ENCODE data around the gene POLR2E.
A peak's percentile ranks its signal among the peaks of the same experiment; 100 is the strongest.

The POLR2E gene

GRCh38 chr19:1109032-1109551 is 13.9 kb upstream of the POLR2E start:
- H3K27me3 ChIP-seq (ENCODE audit: control insufficient read depth in 3 of 3, insufficient read depth in 3 of 3, low read depth in 1 of 3, low read length in 3 of 3) = no peaks in the 10 kb centered on the region
- H2BK120ac ChIP-seq (ENCODE audit: low read depth, low read length) = no peak overlapping the region
- H2BK5ac ChIP-seq (ENCODE audit: low read length) = no peak overlapping the region
- H3K4me2 ChIP-seq (ENCODE audit: insufficient read depth, low read length, poor library complexity, severe bottlenecking) = no peak overlapping the region
- H4K8ac ChIP-seq (ENCODE audit: low read depth, low read length) = no peak overlapping the region
- whole genome bisulfite sequencing, 2 donors (ENCODE audit: extremely low coverage in 2 of 2, insufficient read length in 2 of 2, insufficient replicate concordance in 1 of 2) = no CpG with 5 or more reads among the region's 48 CpGs
- peak overlapping the region; percentile 43 for H3K23ac ChIP-seq (ENCODE audit: low read depth, low read length, poor library complexity)
- H3K9ac ChIP-seq (ENCODE audit: low read depth, low read length, poor library complexity) = no peak overlapping the region
- H4K91ac ChIP-seq (ENCODE audit: low read depth, low read length, poor library complexity) = no peak overlapping the region
- no peak overlapping the region for H3K4ac ChIP-seq (ENCODE audit: low read length)
- H3K18ac ChIP-seq (ENCODE audit: low read length) = peak overlapping the region; percentile 17
- H2BK12ac ChIP-seq (ENCODE audit: low read length) = no peak overlapping the region
- H3K36me3 ChIP-seq (replicated peaks in 1 of 2; ENCODE audit: control insufficient read depth in 2 of 2, insufficient read depth in 2 of 2, low read length in 2 of 2) = peaks cover 21 to 57% of the 10 kb centered on the region in 2 donors
- peaks cover 12 to 15% of the 10 kb centered on the region in 2 donors for H3K4me1 ChIP-seq (ENCODE audit: control insufficient read depth in 2 of 2, insufficient read depth in 1 of 2, low read depth in 1 of 2, low read length in 2 of 2)
- no peak overlapping the region for H2AK5ac ChIP-seq (ENCODE audit: low read depth, low read length)
- no peak overlapping the region for H2BK15ac ChIP-seq (ENCODE audit: low read length)
- H2AFZ ChIP-seq (ENCODE audit: low read length) = no peak overlapping the region
- H3K79me1 ChIP-seq (ENCODE audit: low read depth, low read length) = peaks cover 21% of the 10 kb centered on the region
- H3K4me3 ChIP-seq (ENCODE audit: low read length in 2 of 2) = no peak overlapping the region
- H3K9me3 ChIP-seq (replicated peaks in 1 of 2; ENCODE audit: control insufficient read depth in 2 of 2, insufficient read depth in 1 of 2, low read depth in 1 of 2, low read length in 2 of 2) = no peaks in the 10 kb centered on the region
- no peak overlapping the region for H3K27ac ChIP-seq (replicated peaks; ENCODE audit: low read length)
- DNase-seq (ENCODE audit: low spot score) = no peak
- H3K14ac ChIP-seq (ENCODE audit: low read length) = no peak overlapping the region

- WGBS, 2 donors (ENCODE audit: extremely low coverage in 2 of 2, insufficient read length in 2 of 2, insufficient replicate concordance in 1 of 2) = no CpG with 5 or more reads among the region's 89 CpGs
- H2AK5ac ChIP-seq (ENCODE audit: low read depth, low read length) = no peak overlapping the region
- H2BK120ac ChIP-seq (ENCODE audit: low read depth, low read length) = no peak overlapping the region
- H3K36me3 ChIP-seq (replicated peaks in 1 of 2; ENCODE audit: control insufficient read depth in 2 of 2, insufficient read depth in 2 of 2, low read length in 2 of 2) = peaks cover 20 to 51% of the 10 kb centered on the region in 2 donors
- H3K14ac ChIP-seq (ENCODE audit: low read length) = no peak overlapping the region
- H2BK5ac ChIP-seq (ENCODE audit: low read length) = no peak overlapping the region
- no peak overlapping the region for H2BK15ac ChIP-seq (ENCODE audit: low read length)
- H3K9me3 ChIP-seq (replicated peaks in 1 of 2; ENCODE audit: control insufficient read depth in 2 of 2, insufficient read depth in 1 of 2, low read depth in 1 of 2, low read length in 2 of 2) = no peaks in the 10 kb centered on the region
- no peak overlapping the region for H4K8ac ChIP-seq (ENCODE audit: low read depth, low read length)
- no peak for DNase-seq (ENCODE audit: low spot score)
- H3K4ac ChIP-seq (ENCODE audit: low read length) = no peak overlapping the region
- no peak overlapping the region for H2AFZ ChIP-seq (ENCODE audit: low read length)
- H2BK12ac ChIP-seq (ENCODE audit: low read length) = peak overlapping the region; percentile 58
- no peak overlapping the region for H3K23ac ChIP-seq (ENCODE audit: low read depth, low read length, poor library complexity)
- H3K4me1 ChIP-seq (ENCODE audit: control insufficient read depth in 2 of 2, insufficient read depth in 1 of 2, low read depth in 1 of 2, low read length in 2 of 2) = peaks cover 10% of the 10 kb centered on the region in 2 donors
- H3K18ac ChIP-seq (ENCODE audit: low read length) = no peak overlapping the region
- H3K4me3 ChIP-seq (ENCODE audit: low read length in 2 of 2) = no peak overlapping the region
- no peak overlapping the region for H4K91ac ChIP-seq (ENCODE audit: low read depth, low read length, poor library complexity)
- peaks cover 21% of the 10 kb centered on the region for H3K79me1 ChIP-seq (ENCODE audit: low read depth, low read length)
- H3K4me2 ChIP-seq (ENCODE audit: insufficient read depth, low read length, poor library complexity, severe bottlenecking) = no peak overlapping the region
- no peak overlapping the region for H3K9ac ChIP-seq (ENCODE audit: low read depth, low read length, poor library complexity)
- no peak overlapping the region for H3K27ac ChIP-seq (replicated peaks; ENCODE audit: low read length)
- no peaks in the 10 kb centered on the region for H3K27me3 ChIP-seq (ENCODE audit: control insufficient read depth in 3 of 3, insufficient read depth in 3 of 3, low read depth in 1 of 3, low read length in 3 of 3)
These were observed 13.3 kb upstream of the POLR2E start for GRCh38 chr19:1108291-1109031.

- Histone ChIP-seq H3K23ac (ENCODE audit: low read depth, low read length, poor library complexity) (no peak overlapping the region), H3K27me3 (ENCODE audit: control insufficient read depth in 3 of 3, insufficient read depth in 3 of 3, low read depth in 1 of 3, low read length in 3 of 3) (no peaks in the 10 kb centered on the region), H3K18ac (ENCODE audit: low read length) (no peak overlapping the region), H3K14ac (ENCODE audit: low read length) (no peak overlapping the region), H2BK12ac (ENCODE audit: low read length) (no peak overlapping the region), H4K91ac (ENCODE audit: low read depth, low read length, poor library complexity) (no peak overlapping the region), H3K4ac (ENCODE audit: low read length) (no peak overlapping the region), H3K4me1 (ENCODE audit: control insufficient read depth in 2 of 2, insufficient read depth in 1 of 2, low read depth in 1 of 2, low read length in 2 of 2) (peaks cover 9 to 11% of the 10 kb centered on the region in 2 donors), H2AFZ (ENCODE audit: low read length) (no peak overlapping the region), H2AK5ac (ENCODE audit: low read depth, low read length) (no peak overlapping the region), H2BK5ac (ENCODE audit: low read length) (no peak overlapping the region), H3K79me1 (ENCODE audit: low read depth, low read length) (peaks cover 18% of the 10 kb centered on the region), H3K9ac (ENCODE audit: low read depth, low read length, poor library complexity) (no peak overlapping the region), H2BK120ac (ENCODE audit: low read depth, low read length) (no peak overlapping the region), H4K8ac (ENCODE audit: low read depth, low read length) (no peak overlapping the region), H3K9me3 (replicated peaks in 1 of 2; ENCODE audit: control insufficient read depth in 2 of 2, insufficient read depth in 1 of 2, low read depth in 1 of 2, low read length in 2 of 2) (no peaks in the 10 kb centered on the region), H3K27ac (replicated peaks; ENCODE audit: low read length) (no peak overlapping the region), H3K4me2 (ENCODE audit: insufficient read depth, low read length, poor library complexity, severe bottlenecking) (no peak overlapping the region), H3K4me3 (ENCODE audit: low read length in 2 of 2) (no peak overlapping the region), H2BK15ac (ENCODE audit: low read length) (no peak overlapping the region), H3K36me3 (replicated peaks in 1 of 2; ENCODE audit: control insufficient read depth in 2 of 2, insufficient read depth in 2 of 2, low read length in 2 of 2) (peaks cover 20 to 47% of the 10 kb centered on the region in 2 donors)
- DNase-seq (ENCODE audit: low spot score) = no peak
- WGBS, 2 donors (ENCODE audit: extremely low coverage in 2 of 2, insufficient read length in 2 of 2, insufficient replicate concordance in 1 of 2) = no CpG with 5 or more reads among the region's 25 CpGs
These were observed 12.6 kb upstream of the POLR2E start for GRCh38 chr19:1107661-1108261.
